Effector CD8-positive, alpha-beta T cell (primary cell): ENCODE results near the gene SMAD7.

Experiments used
- DNase-seq: peaks from one replicate; lab custom pipeline; 2025; lab: John Stamatoyannopoulos, UW

Gene SMAD7

DNA sequence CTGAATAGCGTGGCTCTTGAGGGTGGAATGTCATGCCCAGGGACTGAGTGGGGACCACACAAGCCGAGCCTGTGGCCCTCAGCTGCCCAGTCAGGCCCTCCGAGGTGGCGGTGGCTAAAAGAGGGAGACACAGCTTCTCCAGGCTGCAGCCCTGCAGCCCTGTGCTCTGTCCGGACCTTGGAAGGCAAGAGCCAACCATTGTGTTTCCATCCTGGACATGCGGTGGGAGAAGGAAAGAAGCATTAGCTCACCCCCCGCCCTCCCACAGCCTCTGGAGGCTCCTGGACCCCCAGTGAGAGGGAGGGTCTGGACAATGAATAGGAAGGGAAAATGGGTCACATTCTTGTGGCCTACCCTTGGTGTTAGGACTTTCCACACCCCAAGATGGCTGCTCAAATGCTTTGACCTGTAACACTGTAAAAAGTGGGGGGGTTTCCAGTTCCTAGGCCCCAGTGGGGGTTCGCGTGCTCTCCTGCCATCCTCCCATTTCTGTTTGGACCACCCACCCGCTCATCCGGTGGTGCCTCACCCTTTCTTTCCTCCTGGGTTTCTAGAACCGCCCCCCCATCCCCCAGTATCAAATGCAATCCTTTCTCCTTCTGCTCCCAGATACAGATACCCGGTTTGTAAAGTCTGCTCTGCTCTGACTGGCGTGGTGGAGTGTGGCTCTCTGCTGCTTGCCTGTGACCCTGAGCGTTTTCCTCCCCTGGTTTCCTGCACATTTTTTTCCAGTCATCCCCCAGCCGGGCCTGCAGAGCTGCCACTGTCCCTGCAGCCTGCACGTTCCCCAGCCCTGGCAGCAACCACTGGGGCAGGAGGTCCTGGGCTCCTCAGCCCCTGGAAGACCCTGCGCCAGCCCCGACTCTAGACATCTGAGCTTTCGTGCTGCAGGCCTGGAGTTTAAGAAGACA lies 36.3 kb upstream of the SMAD7 start:
- DNase-seq: no peak

DNA sequence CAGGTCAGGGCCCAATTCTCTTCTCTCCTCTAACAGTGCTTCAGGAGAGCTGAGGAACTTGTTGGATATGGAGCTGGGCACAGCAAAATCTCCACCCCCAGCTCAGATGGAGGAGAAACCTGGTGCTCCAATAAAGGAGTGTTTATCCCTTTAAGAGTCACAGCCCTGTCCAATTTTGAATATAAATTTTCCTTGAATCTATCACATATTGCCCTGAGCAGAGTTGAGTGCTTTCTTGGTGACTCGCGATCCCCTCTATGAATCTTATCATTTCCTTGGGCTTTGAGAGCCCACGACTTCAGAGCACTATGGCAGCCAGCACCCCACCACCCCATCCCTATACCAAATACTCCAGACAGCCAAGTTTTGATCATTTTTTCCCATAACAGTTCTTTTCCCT lies 34.4 kb upstream of the SMAD7 start:
- no peak for DNase-seq

DNA sequence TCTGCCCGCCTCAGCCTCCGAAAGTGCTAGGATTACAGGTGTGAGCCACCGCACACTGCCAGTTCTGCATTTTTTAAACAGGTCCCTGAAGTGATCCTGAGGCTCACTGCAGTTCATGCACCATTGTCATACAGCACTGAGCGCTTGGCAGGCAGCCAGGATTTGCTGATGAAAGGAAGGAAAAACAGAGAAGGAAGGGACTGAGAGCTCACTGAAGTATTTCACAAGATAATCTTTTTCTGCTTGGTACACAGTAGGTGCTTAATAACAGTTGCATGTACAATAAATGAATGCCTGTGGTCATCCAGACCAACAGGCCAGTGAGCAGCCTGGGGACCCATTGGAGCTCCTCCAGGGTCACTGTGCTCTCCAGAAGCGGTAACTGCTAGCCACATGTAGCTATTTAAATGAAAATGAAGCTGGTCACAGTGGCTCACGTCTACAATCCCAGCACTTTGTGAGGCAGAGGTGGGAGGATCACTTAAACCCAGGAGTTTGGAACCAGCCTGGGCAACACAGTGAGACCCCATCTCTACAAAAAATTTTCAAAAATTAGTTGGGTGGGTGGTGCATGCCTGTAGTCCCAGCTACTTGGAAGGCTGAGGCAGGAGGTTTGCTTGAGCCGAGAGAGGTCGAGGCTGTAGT lies 33.1 kb upstream of the SMAD7 start:
- DNase-seq: no peak

DNA sequence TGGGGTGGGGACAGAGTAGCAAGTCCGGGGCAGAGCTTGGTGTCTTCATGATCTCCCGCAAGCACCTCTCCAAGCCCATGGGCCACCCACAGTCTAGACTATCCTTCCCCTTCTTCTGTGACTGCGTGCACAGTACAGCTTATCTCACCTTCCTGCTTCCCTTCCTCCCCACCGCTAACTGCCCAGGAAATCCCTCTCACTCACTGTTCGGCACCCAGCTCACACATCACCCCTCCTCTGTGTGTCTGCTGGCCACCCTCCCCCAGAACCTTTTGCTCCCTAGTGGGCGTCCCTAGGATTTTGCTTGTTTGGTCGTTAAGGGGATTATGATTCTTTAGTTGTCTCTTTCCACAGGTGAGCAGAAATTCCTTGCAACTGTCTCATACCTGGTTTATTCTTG lies 31.5 kb upstream of the SMAD7 start:
- no peak for DNase-seq

DNA sequence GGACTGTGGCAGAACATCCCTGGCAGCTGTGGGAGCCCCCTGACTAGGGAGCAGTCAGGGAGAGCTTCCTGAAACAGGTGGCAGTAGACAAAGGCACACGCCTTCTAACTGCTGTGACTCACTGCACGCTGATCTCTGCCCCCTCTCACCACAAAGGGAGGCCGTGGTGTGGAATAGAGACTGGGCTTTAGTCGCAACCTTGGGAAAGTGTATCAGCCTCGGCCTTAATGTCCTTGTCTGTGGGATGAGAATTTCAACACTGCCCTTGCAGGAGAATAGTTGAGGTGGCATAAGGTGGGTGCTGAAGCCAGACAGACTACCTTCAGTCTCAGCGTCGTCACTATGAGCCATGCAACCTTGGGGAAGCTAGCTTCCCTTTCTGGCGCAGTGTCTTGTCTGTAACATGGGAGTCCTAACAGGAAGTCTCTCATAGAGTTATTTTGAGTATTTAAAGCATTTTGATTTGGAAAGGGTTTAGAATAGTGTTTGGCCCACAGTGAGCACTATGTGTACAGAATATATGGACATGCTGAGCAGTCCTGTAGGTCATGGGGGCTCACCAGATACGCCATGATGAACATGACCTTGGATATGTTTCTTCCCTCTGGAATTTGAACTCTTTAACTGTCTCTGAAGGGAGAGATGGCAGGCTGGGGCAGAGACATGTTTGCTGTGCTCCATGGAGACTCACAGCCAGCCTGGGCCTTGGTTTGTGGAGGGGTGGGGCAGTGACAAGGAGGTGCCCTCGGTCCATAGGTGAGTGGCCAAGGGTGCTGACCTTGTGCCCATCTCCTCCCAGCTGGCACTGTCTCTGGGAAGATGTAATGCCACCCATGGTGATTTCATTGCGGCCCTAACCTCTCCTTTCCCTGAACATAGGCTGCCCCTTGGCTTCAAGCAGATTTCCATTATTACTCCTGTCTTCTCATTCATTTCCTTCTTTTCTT lies 29.5 kb upstream of the SMAD7 start:
- DNase-seq: no peak

DNA sequence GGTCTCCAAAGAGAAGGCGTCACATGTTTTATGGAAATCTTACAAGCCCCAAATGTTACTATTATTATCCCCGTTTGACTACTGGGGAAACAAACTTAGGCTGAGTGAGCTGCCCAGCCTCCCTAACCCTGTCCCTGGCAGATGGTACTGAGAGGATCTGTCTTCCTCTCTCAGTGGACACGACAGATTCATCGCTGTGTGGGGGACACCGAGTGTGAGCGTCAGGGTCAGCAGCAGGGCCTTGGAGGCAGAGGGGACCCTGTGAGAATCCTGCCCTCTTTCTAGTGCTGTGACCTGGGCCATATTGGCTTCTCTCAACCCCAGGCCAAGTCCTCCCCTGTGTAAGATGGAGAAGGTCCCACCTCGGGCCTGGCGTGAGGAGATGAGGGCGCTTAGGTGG lies 27.1 kb upstream of the SMAD7 start:
- no peak for DNase-seq

DNA sequence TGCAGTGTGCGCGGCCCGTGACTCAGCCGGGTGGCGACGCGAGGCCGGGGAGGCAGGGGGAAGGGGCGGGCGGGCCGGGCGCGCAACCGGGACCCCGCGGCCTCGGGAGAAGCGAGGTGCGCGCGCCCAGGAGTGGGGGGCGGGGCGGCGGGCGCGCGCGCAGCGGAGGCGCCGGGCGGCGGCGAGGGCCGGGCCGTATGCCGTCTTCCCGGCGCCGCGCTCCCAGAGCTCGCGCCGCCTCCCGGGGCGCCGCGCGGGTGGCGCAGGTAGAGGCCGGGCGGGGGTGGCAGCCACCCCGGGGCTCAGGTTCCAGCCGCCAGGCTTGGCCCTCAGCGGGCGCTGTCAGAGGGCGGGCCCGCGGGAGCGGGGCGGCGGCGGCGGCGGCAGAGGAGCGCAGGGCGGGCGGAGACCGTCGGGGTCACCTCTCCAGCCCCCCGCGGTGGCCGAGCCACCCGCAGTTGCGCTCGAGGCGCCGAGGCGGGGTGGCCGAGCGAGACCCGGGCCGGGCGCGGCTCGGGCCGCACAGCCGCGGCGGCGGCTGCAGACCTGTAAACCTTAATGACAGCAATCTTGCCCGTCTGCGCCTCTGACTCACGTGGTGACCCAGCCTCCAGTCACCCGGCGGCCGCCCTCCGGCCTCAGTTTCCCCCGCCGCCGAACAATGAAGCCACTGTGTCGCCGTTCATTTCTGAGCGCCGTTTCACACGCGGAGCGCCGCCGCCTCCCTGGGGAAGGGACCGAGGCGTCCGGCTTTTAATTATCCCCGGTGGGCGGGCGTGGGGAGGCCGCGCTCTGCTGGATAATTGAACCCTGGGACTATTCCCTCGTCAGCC lies 25.3 kb upstream of the SMAD7 start:
- DNase-seq: no peak

DNA sequence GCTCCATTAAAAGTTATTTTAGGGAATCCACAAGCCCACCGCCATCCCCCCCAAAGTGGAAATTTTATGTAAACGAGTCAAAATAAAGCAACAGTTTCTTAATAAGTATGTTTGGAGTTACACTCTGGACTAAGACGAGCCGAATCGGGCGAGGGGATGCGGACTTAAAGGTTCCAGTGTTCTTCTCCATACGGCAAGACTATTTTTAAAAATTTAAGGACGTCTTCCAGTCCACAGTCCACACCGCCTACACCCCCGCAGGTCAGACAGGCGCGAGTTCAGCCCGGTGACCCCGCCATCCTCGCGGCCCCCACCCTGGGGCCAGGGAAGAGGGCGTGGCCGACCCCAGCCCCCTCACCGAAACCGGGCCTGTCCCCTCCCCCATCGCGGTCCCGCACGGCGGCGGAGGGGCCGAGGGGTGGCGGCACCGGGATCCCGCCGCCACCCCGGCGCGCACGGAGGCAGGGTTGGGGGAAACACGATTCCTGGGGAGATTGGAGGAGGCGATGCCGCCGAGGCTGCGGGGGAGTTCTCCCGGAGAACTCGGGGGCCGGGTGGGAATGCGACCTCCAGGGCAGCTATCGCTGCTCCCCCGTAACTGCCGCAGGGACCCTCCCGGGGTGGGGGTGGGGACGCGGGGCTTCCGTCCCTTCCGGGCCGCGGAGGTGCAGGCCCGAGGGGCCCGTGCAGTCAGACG lies 24.5 kb upstream of the SMAD7 start:
- DNase-seq: no peak

DNA sequence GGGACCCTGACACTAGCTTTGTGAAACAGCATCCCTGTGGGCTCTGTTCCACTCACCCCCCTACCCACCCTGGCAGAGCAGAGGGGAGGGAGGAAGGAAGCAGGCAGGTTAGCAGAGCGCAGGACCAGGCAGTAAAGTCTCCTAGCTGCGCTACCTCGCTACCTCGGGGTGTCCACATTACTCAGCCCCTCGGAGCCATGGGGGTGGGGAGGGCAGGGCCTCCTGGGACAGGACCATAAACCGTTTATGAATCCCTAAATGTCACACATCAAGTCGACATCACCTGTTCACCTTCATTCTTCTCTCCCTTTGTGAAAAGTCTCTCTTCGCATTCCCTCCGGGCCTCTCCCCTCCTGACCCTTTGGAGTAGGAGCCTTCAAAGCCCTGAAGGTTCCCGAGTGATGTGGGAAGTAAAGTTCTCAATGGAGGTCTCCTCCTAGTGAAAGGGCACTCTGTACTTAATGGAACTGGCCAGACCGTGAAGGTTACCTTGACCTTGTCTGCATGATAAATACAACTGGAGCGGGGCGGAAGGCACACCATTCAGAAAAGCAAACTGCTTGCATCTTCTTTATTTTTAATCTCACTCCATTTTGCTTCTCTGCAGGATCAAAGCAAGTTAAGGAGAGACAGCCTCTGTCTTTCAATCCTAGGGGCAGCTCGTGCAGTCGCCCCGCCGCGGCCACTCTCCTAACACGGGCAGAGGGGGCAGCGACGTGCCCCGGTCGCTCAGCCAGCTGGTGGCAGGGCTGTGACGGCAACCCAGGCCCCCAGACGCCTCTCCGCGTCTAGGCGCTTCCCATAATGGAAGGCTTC lies 23.7 kb upstream of the SMAD7 start:
- DNase-seq: no peak

DNA sequence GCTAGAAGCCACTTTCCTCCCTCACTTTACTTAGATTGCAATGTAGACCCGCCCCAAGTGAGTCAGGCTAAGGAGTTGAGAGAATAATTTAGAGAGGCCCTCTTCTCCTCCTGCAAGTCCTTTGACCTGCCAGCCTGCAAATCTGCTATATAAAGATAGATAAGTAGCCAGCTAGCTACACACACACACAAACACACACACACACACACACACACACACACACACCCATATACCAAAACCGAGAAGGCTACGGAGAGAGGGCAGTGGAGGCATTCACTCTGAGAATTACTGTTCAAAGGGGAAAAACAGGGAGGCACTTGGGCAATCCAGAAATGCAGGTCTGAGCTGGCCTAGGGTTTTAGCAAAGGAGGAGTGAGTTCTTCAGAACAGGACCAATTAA lies 23.0 kb upstream of the SMAD7 start:
- DNase-seq: no peak

DNA sequence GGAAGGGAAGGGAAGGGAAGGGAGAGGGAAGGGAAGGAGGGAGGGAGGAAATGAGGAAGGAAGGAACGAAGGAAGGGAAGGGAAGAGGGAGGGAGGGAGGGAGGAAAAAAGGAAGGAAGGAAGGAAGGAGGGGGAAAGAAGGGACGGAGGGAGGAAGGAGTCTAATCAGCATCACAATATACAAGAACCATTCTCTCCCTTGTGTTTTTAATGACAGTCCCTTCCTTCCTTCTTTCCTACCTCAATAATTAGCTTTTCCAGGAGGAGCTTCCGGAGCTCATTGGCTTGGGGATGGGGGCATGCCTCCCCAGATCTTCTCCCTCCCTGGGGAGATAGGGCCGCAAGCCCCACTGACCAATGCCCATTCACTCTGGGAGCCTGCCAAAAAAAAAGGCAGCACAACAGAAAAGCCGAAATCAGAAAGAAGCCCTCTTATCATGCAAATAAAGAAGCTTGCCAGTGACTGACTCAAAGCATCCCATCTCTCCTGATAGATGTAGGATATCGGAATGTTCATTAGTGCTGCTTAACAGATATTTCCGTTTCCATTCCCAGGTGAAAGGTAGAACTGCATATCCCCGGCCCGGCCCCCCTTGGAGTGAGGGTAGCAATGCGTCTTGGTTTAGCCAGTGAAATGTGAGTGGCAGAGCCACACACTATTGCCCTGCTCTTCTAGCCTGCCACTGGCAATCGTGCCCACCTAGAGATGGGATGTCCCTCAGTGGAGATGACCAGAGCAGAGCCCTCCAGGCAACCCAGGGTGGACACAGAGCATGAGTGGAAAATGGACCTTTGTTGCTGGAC lies 17.8 kb upstream of the SMAD7 start:
- DNase-seq: no peak

DNA sequence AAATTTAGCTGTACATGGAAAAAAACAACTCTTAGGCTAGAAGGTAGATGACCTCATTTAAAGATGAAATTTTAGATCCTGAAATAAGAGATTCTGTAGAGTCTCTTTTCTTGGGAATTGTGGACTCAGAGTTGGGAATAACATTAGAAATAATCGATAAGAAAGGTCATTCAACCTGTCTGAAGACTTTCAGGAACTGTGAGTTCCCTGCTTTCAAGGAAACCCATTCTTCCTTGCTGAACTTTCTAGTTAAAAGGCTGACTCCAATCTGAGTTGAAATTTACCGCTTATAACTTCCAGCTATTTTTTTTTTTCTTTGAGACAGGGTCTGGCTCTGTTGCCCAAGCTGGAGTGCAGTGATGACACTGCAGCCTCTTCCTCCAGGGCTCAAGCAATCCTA lies 16.8 kb upstream of the SMAD7 start:
- DNase-seq: no peak

DNA sequence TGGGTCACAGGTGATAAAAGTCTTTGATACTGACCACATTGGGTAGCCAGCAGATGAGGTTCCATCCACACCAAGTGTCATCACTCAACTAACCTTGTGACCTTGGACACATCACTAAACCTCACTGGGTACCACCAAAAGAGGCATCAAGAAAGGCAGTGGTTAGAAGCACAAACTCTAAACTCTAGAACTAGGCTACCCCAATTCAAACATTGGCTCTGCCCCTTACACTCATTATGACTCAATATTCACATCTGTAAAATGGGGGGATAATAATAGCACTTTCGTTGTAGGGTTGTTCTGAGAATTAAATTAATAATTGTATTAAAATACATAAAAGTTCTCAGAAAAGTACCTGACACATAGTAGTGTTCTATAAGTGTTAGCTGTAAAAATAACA lies 15.8 kb upstream of the SMAD7 start:
- no peak for DNase-seq

DNA sequence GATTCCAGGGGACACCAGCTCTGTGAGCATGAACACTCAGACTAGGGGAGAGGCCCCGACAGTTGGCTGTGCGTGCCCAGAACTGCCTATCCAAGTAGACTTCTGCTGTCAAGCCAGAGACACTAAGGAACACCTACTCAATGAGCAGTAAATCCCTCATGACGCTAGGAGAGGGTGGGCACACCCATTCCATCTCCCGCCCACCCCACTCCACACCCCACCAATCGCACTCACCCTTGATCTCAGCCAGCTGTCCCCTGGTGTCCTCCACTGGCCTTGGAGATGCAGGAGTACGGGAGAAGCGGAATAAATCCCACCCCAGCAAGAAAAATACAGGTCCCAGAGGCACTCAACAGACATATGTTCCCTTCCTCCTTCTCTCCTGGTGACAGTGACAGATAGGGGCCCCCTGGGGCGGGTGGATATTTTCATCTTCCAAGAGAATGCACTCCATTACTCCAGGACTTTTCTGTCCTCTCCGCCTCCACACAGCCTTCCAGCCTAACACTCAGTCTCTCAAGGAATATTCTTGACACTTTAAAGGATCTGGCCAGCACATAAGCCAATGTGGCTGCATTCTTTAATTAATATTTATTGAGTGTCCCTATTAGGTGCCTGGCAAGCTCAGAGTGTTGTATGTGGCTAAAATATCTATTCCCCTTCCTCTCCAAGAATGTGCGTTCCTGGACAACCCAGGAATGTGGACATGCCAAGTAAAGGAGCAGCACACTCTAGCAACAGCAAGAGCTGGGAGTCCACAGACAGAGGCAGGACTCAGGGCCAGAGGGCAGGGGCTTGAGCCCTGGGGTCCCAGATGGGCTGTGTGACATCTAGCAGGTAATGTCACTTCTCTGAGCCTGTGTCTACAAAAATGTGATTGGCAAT lies 13.1 kb upstream of the SMAD7 start:
- DNase-seq: no peak

DNA sequence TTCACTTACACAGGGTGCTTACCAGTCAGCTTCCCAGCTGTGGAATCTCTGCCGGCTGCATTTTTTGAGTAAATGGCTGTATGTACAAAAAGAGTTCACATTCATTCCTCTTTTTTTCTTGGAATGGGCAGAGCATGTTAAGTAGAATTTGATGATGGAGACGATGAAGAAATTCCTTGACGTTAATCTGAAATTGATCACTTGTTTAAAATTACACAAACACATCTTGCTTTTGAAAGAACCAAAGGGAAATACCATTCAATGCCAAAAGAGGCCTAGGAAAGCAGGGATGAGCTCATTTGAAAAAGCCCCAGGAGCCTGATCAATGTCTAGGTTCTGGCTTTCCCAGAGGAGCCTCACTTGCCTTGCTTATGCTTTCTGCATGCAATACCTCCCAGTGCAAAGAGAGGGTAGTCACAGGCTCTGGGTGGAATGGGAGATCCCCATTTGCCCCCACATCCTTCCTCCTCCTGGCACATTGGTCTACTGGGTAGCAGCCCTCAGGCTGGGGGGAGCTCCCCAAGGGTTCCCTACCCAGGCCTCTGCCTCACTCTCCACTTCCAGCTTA lies 12.3 kb upstream of the SMAD7 start:
- DNase-seq: no peak

DNA sequence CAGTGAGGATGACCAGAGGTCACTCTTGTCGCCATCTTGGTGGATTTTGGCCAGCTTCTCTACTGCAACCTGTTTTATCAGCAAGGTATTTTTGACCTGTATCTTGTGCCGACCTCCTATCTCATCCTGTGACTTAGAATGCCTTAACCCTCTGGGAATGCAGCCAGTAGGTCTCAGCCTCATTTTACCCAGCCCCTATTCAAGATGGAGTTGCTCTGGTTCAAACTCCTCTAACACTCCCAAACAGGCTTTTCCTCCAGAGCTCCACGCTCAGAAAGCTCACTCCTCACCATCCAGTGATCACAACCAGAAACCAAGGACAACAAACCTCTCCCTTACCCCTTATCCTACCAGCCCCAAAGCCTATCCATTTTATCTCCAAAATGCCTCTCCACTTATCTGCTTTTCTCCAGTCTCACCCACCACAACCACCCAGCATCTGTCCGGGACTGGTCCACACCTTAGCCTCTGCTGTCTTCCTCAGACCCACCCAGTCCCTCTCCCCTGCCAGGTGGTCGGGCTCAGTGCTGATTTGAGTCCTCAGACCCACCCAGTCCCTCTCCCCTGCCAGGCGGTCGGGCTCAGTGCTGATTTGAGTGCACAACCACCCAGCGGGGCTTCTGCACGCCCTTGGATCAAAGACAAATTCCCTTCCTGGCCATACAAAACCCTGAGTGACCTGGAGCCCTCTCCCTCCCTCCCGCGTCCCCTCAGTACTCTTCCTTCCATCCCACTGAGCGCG lies 11.7 kb upstream of the SMAD7 start:
- DNase-seq: no peak

DNA sequence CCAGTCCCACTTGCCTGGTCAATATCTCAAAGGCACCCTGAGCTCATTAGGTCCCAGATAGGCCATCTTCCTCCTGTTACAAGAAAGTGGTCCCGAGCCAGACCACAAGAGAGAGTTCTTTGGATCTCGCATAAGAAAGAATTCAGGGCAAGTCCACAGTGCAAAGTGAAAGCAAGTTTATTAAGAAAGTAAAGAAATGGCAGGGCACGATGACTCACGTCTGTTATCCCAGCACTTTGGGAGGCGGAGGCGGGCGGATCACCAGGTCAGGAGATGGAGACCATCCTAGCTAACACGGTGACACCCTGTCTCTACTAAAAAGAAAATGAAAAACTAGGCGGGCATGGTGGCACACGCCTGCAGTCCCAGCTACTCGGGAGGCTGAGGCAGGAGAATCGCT lies 10.8 kb upstream of the SMAD7 start:
- DNase-seq: no peak
